ENCODE results near the gene ASB3.

DNA sequence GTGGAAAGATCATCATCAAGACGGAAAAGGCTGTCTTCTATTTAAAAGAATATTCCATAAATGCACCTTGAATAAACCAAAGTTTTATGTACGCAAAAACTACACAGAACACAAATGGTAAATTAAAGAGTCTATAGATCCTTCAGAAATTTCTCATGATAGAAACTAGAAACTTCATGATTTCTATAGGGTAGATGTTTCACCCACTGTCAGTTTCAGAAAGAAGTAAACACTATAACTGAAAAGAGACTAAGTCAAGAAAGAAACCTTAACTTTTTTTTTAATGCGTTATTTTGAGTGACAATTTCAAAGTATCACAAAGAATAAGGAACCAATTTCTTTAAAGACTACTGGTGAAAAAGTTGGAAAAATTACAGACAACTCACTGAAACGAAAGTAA is 61.1 kb downstream of the ASB3 start:
- TF ChIP-seq, protein P1, sequence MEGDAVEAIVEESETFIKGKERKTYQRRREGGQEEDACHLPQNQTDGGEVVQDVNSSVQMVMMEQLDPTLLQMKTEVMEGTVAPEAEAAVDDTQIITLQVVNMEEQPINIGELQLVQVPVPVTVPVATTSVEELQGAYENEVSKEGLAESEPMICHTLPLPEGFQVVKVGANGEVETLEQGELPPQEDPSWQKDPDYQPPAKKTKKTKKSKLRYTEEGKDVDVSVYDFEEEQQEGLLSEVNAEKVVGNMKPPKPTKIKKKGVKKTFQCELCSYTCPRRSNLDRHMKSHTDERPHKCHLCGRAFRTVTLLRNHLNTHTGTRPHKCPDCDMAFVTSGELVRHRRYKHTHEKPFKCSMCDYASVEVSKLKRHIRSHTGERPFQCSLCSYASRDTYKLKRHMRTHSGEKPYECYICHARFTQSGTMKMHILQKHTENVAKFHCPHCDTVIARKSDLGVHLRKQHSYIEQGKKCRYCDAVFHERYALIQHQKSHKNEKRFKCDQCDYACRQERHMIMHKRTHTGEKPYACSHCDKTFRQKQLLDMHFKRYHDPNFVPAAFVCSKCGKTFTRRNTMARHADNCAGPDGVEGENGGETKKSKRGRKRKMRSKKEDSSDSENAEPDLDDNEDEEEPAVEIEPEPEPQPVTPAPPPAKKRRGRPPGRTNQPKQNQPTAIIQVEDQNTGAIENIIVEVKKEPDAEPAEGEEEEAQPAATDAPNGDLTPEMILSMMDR (IDR thresholded peaks at IDR 0.05), result no peak
- TF ChIP-seq POLR2A (IDR thresholded peaks at IDR 0.05), result no peak

All from adrenal gland (tissue), 5 donors.